DMS114 treated with DMSO at 0.1 percent for 48 hours (cell line): ENCODE results near the gene PLA2G4D.

Experiments
- DNase-seq: peaks from one replicate; lab custom pipeline; 2025; ENCODE audit not compliant: unreplicated experiment; lab: John Stamatoyannopoulos, UW

The PLA2G4D gene, protein sequence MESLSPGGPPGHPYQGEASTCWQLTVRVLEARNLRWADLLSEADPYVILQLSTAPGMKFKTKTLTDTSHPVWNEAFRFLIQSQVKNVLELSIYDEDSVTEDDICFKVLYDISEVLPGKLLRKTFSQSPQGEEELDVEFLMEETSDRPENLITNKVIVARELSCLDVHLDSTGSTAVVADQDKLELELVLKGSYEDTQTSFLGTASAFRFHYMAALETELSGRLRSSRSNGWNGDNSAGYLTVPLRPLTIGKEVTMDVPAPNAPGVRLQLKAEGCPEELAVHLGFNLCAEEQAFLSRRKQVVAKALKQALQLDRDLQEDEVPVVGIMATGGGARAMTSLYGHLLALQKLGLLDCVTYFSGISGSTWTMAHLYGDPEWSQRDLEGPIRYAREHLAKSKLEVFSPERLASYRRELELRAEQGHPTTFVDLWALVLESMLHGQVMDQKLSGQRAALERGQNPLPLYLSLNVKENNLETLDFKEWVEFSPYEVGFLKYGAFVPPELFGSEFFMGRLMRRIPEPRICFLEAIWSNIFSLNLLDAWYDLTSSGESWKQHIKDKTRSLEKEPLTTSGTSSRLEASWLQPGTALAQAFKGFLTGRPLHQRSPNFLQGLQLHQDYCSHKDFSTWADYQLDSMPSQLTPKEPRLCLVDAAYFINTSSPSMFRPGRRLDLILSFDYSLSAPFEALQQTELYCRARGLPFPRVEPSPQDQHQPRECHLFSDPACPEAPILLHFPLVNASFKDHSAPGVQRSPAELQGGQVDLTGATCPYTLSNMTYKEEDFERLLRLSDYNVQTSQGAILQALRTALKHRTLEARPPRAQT

DNA sequence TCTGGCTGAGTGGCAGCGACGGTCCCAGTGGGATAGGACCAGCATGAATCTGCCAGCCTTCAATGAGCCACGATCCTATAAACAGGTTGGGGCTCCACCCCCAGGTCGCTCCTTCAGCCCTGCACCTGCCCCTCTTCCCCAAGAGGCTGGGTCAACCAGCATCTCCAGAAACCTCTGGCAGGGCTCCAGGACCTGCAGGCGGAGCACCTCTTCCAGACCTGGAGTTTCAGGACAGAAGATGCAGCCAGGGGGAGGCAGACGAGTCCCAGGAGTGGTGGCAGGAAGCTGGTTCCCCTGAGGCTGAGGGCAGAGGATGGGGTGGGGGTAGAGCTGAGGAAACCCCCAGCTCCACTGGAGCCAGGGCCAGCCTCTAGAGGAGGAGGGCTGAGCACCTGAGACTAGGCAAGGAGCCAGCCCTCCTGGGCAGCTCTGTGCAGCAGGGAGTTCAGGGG lies at the start of gene PLA2G4D:
TSS of gene PLA2G4D (minus strand) at position 51 of the 452 bp plus-strand sequence. CDS start 103 bp downstream, outside the sequence.
- DNase-seq = no peak

DNA sequence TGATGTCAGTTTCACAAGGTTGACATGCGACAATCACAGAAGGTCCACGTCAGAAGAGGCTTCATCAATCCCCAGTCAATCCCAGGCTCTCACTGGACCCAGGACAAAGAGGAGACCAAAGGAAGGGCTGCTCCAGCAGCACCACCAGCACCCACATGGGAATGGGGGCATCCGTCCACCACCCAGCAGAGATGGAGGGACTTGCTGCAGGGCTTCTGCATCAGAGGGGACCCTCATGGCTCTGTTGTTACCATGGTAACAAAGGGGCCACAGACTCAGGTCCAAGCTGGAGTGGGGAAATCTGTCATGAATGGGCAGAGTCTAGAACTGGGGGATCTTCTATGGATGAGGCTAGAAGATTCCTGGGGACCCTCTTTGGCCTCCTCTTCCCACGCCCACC lies 49.0 kb upstream of the PLA2G4D start:
- DNase-seq = no peak

DNA sequence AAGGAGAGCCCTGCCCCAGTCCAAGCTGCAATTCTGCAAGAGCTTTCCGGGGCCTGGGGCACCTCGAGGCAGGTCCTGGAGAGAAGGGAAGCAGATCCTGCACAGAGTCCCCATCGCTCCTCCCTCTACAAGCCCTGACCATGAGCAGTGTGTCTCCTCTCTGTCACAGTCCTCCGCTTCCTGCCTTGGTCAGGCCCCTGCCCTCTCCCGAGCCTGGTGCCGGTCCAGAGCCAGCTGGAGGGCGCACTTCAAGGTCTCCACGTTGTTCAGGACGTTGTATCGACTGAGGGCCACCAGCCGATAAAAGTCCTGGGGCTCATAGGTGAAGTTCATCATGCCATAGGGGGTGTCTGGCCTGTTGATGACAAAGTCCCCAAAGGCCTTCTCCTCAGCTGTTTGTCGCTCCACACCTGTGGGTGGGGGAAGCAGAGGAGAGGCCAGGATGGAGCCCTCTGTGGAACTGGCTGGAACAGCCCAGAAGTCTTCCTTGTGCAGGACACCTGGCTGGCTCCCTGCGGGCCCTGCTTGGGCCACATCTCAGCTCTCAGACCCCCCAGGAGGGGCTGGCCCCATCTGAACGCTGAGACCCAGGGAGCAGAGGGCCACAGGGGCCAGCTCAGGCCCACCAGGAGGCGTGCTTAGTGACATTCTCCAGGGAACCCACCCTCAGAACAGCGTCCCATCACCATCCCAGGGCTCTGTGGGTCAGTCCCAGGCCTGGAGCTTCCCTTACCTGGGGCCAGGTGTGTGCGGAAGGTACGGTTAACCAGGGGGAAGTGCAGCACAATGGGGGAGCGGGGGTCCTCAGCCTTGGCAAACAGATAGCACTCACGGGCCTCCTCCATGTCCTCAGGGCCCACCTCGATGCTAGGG lies 47.7 kb upstream of the PLA2G4D start:
- DNase-seq = no peak

DNA sequence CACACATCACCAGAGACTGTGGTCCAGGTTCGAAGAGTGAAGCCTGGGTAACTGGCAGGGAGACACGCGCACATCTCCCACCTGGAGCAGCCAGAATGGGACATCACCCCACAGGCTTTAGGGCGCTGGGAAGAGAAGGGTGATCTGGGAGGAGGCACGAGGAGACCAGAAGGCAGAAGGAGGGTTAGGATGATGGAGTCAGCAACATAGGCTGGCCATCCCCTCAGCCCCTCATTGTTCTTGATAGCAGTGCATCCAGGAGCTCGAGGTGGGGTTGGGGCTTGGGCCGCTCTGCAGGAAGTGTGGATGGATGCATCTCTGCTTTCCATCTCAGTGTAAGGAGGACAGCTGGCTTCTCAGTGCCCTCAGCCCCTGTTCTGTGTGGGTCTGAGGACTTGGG lies 46.9 kb upstream of the PLA2G4D start:
- DNase-seq = no peak

DNA sequence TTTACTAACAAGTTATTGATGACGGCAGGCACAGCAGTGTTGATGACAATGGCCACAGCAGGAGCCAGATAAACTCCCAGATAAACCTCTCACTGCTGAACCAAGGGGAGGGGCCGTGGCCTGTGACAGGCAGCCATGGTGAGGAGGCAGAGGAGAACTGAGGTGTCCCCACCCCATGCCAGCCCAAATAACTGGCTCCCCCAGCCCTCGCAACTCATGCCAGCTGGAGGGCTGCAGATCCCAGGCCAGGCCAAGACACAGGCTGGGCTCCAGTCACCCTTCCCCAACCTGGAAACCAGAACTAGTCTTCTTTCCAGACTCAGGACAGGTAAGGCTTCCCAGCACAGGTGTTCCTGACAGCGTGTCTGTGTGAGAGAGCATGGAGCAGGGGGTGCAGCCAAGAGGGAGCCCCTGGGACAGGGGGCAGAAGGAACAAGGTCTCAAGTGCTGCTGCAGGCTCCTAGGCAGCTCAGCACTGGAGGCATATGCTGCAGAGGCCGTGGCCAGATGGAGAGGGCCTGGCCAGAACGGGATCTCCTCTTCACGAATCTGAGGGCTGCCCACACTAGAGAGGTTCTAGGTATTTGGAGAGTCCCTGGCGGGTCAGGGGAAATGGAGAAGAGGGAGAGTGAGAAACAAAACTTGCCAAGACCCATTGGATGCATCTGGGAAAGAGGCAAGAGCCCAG lies 46.2 kb upstream of the PLA2G4D start:
- no peak for DNase-seq

DNA sequence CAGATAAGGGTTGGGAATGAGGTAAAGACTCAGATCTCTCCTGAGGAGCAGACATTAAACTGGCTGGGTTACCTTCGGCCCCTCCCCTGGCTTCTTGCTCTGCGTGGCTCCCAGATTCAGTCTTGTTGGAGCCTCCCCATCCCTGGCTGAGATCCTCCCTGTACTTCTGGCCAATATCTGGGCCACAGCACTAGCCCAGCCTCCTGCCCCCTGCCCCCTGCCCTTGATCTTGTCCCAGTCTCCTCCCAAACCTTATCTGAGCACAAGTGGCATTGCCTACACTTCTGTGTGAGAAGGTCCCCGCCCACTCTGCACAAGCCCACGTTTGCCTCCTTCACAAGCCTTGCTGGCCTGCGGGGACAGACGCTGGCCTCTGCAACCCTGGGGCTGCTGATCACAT lies 45.2 kb upstream of the PLA2G4D start:
- no peak for DNase-seq

DNA sequence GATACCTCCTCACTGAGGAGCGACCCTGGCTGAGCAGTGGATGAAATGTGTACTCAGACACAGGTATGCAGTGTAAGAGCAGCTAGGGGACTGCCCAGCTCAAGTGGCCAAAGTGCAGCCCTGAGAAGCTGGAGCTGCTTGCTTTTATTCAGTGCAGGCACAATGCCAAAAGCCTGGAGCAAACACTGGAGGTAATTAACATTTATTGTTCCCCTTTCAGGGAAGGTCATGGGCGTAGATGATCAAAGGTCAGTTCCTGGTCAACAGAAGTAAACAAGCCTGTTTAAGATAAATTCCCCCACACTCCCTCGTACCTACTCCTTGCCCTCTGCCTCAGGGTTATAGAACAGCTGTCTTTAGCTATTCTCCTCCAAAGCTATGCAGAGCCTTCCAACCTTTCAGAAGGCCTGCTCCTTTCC lies 44.6 kb upstream of the PLA2G4D start:
- no peak for DNase-seq

DNA sequence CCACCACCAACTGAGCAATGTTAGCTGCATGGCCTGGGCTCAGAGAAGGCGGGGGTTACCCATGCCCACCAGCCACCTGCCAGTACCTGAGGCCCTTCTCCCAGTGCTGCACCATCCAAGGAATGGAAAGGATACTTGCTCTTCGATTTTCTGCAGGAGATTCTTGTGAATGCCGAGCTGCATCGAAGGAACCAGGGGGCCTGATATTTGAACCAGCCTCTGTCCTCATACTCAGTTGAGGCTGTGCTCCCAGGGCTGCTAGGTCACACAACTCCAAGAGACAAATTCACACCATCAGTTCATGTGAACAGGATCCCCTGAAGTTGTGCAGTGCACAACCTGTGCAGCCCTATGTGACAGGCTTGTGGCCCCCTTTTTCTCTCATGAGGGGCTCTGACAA lies 44.0 kb upstream of the PLA2G4D start:
- DNase-seq = no peak

DNA sequence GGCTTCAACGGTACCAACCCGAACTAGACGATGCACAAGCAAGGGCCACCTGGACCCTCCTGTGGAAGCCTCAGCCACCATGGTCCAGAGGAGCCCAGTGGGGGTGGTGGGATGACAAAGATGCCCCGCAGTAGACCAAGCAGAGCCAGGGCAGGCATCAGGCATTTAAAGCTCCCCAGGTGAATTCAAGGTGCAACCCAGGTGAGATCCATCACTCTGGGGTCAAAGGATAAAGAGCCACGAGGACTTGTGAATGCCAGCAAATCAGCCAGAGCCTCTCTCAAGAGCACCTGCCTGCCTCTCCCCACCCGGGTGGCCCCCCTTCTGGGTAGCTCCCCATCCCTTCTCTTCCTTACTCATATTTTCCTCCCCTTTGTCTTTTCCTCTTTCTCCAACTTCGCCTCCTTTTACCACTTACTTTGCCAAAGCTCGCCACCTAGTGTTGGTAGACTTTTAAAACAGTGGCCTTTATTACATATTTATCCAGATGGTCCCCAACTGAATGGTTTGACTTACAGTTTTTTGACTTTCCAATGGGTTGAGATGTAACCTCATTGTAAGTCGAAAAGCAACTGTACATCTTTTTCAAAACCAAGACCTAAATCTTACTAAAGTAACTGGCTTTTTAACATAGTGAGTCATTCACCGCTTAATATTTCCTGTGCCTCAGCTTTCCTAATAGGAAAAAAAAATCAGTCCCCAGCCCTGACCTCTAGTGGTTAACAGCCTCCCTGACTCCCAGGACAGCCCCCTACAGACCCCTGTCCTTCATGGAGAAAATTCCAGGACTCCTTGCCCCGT lies 43.3 kb upstream of the PLA2G4D start:
- DNase-seq = peak; percentile 67

DNA sequence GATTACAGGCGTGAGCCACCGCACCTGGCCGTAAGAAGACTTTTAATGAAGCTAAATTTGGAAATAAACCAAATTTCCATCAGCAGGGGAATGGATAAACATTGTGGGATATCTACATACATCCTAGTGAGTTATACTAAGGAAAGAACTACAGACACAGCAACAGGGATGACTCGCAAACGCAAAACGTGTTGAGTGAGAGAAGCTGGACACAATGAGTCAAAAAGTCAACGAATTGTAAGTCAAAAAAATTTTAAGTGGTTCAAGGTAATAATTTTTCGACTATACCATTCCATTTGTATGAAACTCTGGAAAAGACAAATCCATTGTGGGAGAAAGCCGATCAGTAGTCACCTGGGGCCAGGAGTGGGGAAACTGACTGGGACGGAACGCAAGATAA lies 42.2 kb upstream of the PLA2G4D start:
- no peak for DNase-seq

DNA sequence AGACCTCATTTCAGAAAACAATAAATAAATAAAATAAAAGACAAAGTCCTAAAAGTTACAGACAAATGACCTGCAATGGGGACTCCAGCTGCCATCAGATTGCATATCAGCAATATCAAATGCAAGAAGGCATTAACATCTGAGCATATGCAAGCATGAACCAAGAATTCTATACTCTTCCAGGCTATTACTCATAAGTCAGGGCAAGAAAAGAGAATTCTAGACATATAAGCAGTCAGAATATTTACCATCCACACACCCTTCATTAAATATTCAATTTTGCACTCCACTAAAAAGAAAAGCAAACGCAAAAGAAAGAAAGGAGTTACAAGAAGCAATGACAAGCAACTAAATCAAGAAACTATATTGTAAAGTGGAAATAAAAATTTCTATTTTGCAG lies 41.0 kb upstream of the PLA2G4D start:
- DNase-seq = no peak

DNA sequence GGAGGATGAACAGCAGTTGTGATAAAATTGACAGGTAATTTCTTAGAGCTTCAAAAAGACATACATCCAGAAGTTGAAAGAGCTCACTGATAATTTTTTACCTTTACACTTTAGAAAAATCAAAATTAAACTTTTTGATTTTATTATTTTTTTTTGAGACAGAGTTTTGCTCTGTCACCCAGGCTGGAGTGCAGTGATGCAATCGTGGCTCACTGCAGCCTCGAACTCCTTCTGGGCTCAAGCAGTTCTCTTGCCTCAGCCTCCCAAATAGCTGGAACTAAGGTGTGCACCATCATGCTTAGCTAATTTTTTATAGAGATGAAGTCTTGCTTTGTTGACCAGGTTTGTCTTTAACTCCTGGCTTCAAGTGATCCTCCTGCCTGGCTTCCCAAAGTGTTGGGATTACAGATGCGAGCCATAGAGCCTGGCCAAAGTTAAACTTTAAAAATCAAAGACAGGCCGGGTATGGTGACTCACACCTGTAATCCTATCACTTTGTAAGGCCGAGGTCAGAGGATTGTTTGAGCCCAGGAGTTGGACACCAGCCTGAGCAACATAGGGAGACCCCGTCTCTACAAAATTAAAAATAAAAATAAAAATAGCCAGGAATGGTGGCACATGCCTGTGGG lies 40.4 kb upstream of the PLA2G4D start:
- DNase-seq = no peak

DNA sequence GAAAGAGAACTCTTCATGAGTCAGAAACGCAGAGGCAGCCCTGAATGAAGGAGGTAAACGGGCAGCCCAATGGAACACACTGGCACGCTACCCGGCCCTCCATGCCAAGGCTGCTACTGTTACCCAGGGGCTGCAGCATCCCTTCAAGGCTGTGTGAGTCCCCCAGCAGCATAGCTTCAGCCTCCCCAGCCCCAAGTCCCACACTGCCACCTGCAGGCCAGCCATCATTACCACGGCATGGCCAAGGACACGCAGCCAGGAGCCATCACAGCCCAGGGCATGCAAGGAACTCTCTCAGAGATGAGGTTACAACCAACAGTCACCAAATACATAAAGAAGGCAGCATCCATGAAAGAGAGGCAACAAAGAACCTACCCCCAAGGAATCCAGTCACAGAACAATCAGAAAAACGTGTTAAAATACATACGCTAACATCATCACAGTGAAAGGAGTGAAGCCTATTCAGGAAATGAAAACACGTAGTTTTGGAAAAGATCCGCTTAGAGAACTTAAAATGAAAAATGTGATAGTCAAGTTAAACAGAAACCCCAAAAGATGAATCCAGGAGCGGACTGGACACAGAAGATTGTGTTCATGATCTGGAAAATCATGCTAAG lies 39.6 kb upstream of the PLA2G4D start:
- DNase-seq = peak; percentile 20

DNA sequence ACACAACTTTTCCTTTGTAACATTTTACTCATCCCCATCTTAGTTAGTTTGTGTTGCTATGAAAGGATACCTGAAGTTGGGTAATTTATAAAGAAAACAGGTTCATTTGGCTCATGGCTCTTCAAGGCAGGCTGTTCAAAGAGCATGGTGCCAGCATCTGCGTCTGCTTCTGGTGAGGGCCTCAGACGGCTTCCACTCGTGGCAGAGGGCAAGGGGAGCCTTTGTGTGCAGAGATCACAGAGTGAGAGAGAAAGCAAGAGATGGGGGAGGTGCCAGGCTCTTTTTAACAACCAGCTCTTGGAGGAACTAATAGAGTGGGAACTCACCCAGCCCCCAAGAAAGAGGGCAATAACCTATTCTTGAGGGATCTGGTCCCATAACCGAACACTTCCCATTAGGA lies 39.0 kb upstream of the PLA2G4D start:
- no peak for DNase-seq

DNA sequence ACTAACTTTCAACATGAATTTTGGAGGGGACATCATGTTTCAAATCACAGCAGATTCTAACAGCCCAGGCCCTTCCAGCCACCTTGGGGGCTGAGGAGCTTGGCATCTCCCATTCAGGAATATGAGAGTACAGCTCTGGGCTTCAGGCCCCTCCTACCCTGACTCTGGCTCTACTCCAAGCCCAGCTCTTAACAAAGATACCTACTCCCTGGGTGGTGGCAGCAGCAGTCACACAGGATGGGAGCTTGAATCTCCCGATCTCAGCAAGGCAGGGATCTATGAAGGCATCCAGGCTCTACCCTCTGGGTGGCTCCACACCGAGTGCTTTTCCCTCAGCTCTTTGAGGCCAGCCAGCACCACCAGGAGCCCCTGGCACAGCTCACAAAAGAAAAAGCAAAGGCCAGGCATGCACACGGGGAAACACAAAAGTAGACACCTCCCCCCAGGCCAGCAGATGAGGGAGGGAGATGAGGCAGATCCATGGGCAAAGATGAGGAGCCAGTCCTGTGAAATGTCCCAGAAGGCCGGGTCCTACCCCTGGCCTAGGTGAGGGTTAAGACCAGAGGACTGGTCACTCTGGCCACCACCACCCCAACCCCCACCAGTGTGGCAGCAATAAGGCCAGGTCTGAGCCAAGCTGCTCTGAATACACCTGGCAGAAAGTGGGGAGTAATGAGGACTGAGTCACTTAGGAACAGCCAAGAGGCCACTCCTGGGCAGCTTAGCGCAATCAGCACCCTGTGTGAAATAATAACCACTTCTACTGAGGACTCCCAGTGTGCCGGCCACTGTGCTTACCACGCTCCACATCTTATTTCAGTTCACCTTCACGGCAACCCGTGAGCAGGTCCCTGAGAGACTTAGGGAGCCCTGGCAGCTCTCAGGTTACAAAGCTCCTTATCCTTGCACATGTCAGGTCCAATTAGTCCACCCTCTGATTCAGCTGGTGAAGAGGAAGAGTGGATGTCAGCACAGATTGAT lies 37.8 kb upstream of the PLA2G4D start:
- no peak for DNase-seq

DNA sequence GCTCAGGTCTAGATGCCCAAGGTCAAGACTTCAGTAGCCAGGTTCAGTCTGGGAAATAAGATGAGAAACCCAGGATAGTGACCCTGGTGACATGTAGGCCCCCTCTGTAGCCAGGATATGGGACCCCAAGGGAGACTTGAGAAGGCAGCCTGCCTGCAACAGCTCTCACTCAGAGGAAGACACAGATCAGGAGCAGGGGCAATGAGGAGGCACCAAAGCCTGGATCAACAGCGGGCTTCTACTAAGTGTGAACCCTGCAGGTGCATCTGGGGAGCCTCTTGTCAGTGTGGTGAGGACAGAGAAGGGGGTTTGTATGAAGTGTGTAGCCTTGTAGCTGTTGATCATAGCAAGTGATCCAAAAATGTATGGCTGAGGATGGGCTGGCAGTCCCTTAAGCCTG lies 36.6 kb upstream of the PLA2G4D start:
- DNase-seq = no peak

DNA sequence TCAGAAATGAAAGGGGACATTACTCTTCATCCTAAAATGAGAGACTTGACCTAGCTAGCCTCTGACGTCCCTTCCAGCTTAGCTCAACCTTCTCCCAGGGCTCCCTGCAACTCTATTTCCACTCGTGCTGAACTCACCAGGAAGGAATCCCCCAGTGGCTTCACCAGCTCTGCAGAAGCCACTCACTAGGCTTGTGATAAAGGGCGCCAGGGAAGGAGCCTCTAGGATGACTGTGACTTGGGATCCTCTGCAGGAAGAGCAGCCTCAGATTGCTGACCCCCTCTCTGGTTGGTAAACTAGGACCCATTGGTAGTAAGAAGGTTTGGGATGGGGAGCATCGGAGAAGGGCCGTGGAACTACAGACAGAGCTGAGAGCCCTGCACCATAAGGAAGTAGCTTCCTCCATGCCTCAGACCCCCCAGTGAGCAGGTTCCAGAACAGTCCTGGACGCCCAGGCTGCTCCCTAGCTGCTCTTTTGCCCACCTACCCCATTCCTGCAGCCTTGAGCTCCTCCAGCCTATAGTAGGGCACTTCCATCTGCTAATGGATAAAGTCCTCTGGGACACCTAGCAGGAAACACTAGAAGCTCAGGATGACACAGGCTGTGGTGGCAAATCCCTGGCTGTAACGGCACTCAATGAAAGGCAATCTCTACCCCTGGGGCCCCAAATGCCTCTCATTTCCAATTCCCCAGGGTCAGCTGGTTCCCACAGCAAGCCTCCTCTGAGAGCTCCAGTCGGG lies 36.1 kb upstream of the PLA2G4D start:
- no peak for DNase-seq
